H9 (cell line): ENCODE results near the gene SERPINE2. TPM values are rescaled to one million over a fixed set of nuclear protein-coding genes. Genes with fewer than 3 reads are reported as not detected.

Source experiments
- DNase-seq: peaks from one replicate; pipeline ENCODE4 v3.0.0-alpha.2; 2017
- H2AFZ ChIP-seq: one replicate; pipeline ENCODE4 v1.6.1; 2013; ENCODE audit warnings: mild to moderate bottlenecking, low read length, control low read depth, moderate library complexity
- H2AK5ac ChIP-seq: 2 replicates; pipeline ENCODE4 v1.6.1; 2013; ENCODE audit warnings: low read length, control low read depth, mixed read lengths; ENCODE audit not compliant: insufficient read length
- H2BK120ac ChIP-seq: one replicate; pipeline ENCODE4 v1.6.1; 2013; ENCODE audit warnings: low read depth, mild to moderate bottlenecking, low read length, control low read depth, inconsistent platforms; ENCODE audit not compliant: poor library complexity, severe bottlenecking
- H2BK12ac ChIP-seq: 2 replicates; pipeline ENCODE4 v1.6.1; 2013; ENCODE audit warnings: low read length, control low read depth, mixed read lengths, low read depth; ENCODE audit not compliant: insufficient read length
- H2BK15ac ChIP-seq: 2 replicates; pipeline ENCODE4 v1.6.1; 2013; ENCODE audit warnings: low read depth, low read length, control low read depth
- H2BK20ac ChIP-seq: one replicate; pipeline ENCODE4 v1.6.1; 2013; ENCODE audit warnings: low read depth, mild to moderate bottlenecking, low read length, control low read depth, inconsistent platforms; ENCODE audit not compliant: poor library complexity, severe bottlenecking
- H2BK5ac ChIP-seq: 2 replicates; pipeline ENCODE4 v1.6.1; 2013; ENCODE audit warnings: low read length, control low read depth, mixed read lengths; ENCODE audit not compliant: insufficient read length
- H3K14ac ChIP-seq: 2 replicates; pipeline ENCODE4 v1.6.1; 2013; ENCODE audit warnings: low read length, control low read depth; ENCODE audit not compliant: insufficient read depth
- H3K18ac ChIP-seq: 2 replicates; pipeline ENCODE4 v1.6.1; 2013; ENCODE audit warnings: low read depth, mild to moderate bottlenecking, mixed read lengths, low read length, control low read depth; ENCODE audit not compliant: insufficient read length
- H3K23ac ChIP-seq: 2 replicates; pipeline ENCODE4 v1.6.1; 2013; ENCODE audit warnings: low read length, control low read depth, mixed read lengths, low read depth; ENCODE audit not compliant: insufficient read length
- H3K23me2 ChIP-seq: 2 replicates; pipeline ENCODE4 v1.6.1; 2013; ENCODE audit warnings: low read depth, mild to moderate bottlenecking, mixed read lengths, low read length, control low read depth; ENCODE audit not compliant: insufficient read length, poor library complexity, severe bottlenecking
- H3K27ac ChIP-seq: 2 replicates; pipeline ENCODE4 v1.5.1; 2013; ENCODE audit warnings: low read length, control low read depth, mixed read lengths, low read depth; ENCODE audit not compliant: insufficient read length
- H3K27me3 ChIP-seq: 2 replicates; pipeline ENCODE4 v1.6.1; 2013; ENCODE audit warnings: low read length, control low read depth, inconsistent platforms; ENCODE audit not compliant: insufficient read depth
- H3K4ac ChIP-seq: 2 replicates; pipeline ENCODE4 v1.6.1; 2013; ENCODE audit warnings: low read depth, mild to moderate bottlenecking, control low read depth, inconsistent platforms, low read length, moderate library complexity
- H3K4me1 ChIP-seq: 2 replicates; pipeline ENCODE4 v1.6.1; 2013; ENCODE audit warnings: low read length, control low read depth, inconsistent platforms; ENCODE audit not compliant: insufficient read depth
- H3K4me2 ChIP-seq: 2 replicates; pipeline ENCODE4 v1.6.1; 2013; ENCODE audit warnings: low read length, control low read depth, mixed read lengths; ENCODE audit not compliant: insufficient read length, insufficient read depth
- H3K56ac ChIP-seq: 2 replicates; pipeline ENCODE4 v1.6.1; 2013; ENCODE audit warnings: low read depth, mild to moderate bottlenecking, mixed read lengths, low read length, control low read depth; ENCODE audit not compliant: insufficient read length
- H3K79me1 ChIP-seq: 2 replicates; pipeline ENCODE4 v1.6.1; 2013; ENCODE audit warnings: low read depth, mild to moderate bottlenecking, moderate library complexity, low read length, control low read depth, inconsistent platforms; ENCODE audit not compliant: insufficient read depth, poor library complexity, severe bottlenecking
- H3K79me2 ChIP-seq: 2 replicates; pipeline ENCODE4 v1.6.1; 2013; ENCODE audit warnings: low read length, control low read depth, inconsistent platforms; ENCODE audit not compliant: insufficient read depth
- H3K9ac ChIP-seq: 2 replicates; pipeline ENCODE4 v1.6.1; 2013; ENCODE audit warnings: low read length, control low read depth, mixed read lengths; ENCODE audit not compliant: insufficient read length; ENCODE audit errors: extremely low read depth
- H3K9me3 ChIP-seq: one replicate; pipeline ENCODE4 v1.6.1; 2013; ENCODE audit warnings: low read depth, low read length, inconsistent platforms; ENCODE audit not compliant: control insufficient read depth
- H3T11ph ChIP-seq: one replicate; pipeline ENCODE4 v1.6.1; 2013; ENCODE audit warnings: mild to moderate bottlenecking, low read length, control low read depth, inconsistent platforms
- H4K20me1 ChIP-seq: one replicate; pipeline ENCODE4 v1.6.1; 2013; ENCODE audit not compliant: control insufficient read depth, insufficient read length, insufficient read depth
- H4K5ac ChIP-seq: 2 replicates; pipeline ENCODE4 v1.6.1; 2013; ENCODE audit warnings: low read depth, mild to moderate bottlenecking, mixed read lengths, low read length, control low read depth; ENCODE audit not compliant: insufficient read length
- H4K8ac ChIP-seq: replicated peaks from 2 replicates; pipeline ENCODE4 v1.6.1; 2013; ENCODE audit warnings: low read length, control low read depth, mixed read lengths, low read depth; ENCODE audit not compliant: insufficient read length
- H4K91ac ChIP-seq: 2 replicates; pipeline ENCODE4 v1.6.1; 2013; ENCODE audit warnings: low read depth, mild to moderate bottlenecking, moderate library complexity, mixed read lengths, low read length, control low read depth; ENCODE audit not compliant: insufficient read length
- H3K27ac Mint-ChIP-seq, 3 experiments: 2 replicates in 2 of 3; 3 replicates in 1 of 3; pipeline ENCODE4 v1.8.0; 2020 to 2021; ENCODE audit warnings: mixed read lengths in 3 of 3, mild to moderate bottlenecking in 1 of 3, moderate library complexity in 1 of 3
- H3K27me3 Mint-ChIP-seq: 2 replicates; pipeline ENCODE4 v1.8.0; 2021; ENCODE audit warnings: low read depth, mild to moderate bottlenecking, moderate library complexity, mixed read lengths
- H3K36me3 Mint-ChIP-seq, 3 experiments: 2 replicates in 2 of 3; 3 replicates in 1 of 3; pipeline ENCODE4 v1.8.0; 2020 to 2021; ENCODE audit warnings: low read depth in 3 of 3, mixed read lengths in 3 of 3; ENCODE audit not compliant: insufficient read depth in 1 of 3
- H3K4me1 Mint-ChIP-seq, 2 experiments: 2 replicates each; pipeline ENCODE4 v1.8.0; 2020; ENCODE audit warnings: mixed read lengths in 2 of 2
- H3K4me3 Mint-ChIP-seq, 2 experiments: 2 replicates in 1 of 2; 3 replicates in 1 of 2; pipeline ENCODE4 v1.8.0; 2020 to 2021; ENCODE audit warnings: mild to moderate bottlenecking in 2 of 2, mixed read lengths in 2 of 2, moderate library complexity in 1 of 2
- H3K9me3 Mint-ChIP-seq, 2 experiments: 2 replicates in 1 of 2; 3 replicates in 1 of 2; pipeline ENCODE4 v1.8.0; 2020; ENCODE audit warnings: mild to moderate bottlenecking in 2 of 2, mixed read lengths in 2 of 2, moderate library complexity in 1 of 2
- WGBS: extraction: QIAGEN DNeasy Blood & Tissue Kit; methylation state at CpG from one replicate; pipeline ENCODE4 v1.1.7; 2013; ENCODE audit warnings: missing lambda C conversion rate, low lambda C conversion rate, mixed read lengths; ENCODE audit not compliant: insufficient read length; ENCODE audit errors: extremely low coverage; 5-methylcytosine and 5-hydroxymethylcytosine counted together
- total RNA-seq: library from RNA; stranded (reverse); gene quantifications from 2 replicates; pipeline ENCODE4 v1.2.1, GENCODE V29; 2021
- TF ChIP-seq, protein P1 (sequence below): fragments of 200-600 bp; sonication (generic); conservative IDR thresholded peaks from 3 replicates; pipeline ENCODE4 v1.8.0; 2021; ENCODE audit warnings: antibody characterized with exemption, mild to moderate bottlenecking

Gene SERPINE2
- total RNA-seq, 1 experiment from 2014 or later, result 40.0 TPM

DNA sequence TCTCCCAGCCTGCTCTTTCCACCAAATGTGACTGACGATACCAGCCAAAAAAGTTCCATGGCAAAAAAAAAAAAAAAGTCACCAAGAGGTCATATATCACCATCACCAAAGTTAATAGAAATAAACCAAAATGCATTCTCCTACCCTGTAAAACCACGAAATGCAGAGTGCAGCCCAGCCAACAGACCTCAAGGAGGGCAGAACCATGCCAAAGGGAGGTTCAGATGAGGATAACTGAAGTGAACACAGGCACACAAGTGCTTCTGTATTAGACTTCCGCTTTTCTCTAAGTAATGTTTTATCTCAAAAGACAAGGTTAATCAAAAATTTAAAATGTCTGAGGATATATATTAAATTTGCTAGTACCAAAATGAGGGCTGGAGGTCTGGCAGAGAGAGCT is 5.5 kb downstream of the SERPINE2 start:
- no peak overlapping the region for H2AK5ac ChIP-seq

More for the DNA sequence above, 5.5 kb downstream of the SERPINE2 start:
- no peaks in the 10 kb centered on the region; the same call in 1 of the 2 replicates for H3K79me2 ChIP-seq
- H3K9me3 ChIP-seq, result no peaks in the 10 kb centered on the region
- H2BK20ac ChIP-seq, result no peak overlapping the region
- Mint-ChIP-seq H3K4me3 (no peak overlapping the region), H3K27ac (no peak overlapping the region), H3K27me3 (peaks cover 35% of the 10 kb centered on the region), H3K4me1 (peaks cover 40 to 46% of the 10 kb centered on the region in 2 experiments), H3K36me3 (peaks cover 4 to 11% (median 5%) of the 10 kb centered on the region in 3 experiments; a peak in 5 of 7 replicates), H3K9me3 (no peaks in the 10 kb centered on the region)
- H3K27ac ChIP-seq, result no peak overlapping the region
- WGBS, result no CpG with 5 or more reads among the region's 3 CpGs
- no peaks in the 10 kb centered on the region for H3K79me1 ChIP-seq
- H4K91ac ChIP-seq, result no peak overlapping the region
- H3K23me2 ChIP-seq, result peaks cover 5% of the 10 kb centered on the region
- H4K8ac ChIP-seq, result no peak overlapping the region
- H2BK5ac ChIP-seq, result no peak overlapping the region
- H3K4ac ChIP-seq, result no peak overlapping the region
- no peaks in the 10 kb centered on the region for H3K27me3 ChIP-seq
- H2BK120ac ChIP-seq, result no peak overlapping the region
- DNase-seq, result no peak
- no peak overlapping the region for H2AFZ ChIP-seq
- no peak overlapping the region for H3T11ph ChIP-seq
- no peaks in the 10 kb centered on the region for H4K20me1 ChIP-seq
- no peak overlapping the region for H3K9ac ChIP-seq
- no peak overlapping the region for H3K56ac ChIP-seq
- TF ChIP-seq, protein P1, sequence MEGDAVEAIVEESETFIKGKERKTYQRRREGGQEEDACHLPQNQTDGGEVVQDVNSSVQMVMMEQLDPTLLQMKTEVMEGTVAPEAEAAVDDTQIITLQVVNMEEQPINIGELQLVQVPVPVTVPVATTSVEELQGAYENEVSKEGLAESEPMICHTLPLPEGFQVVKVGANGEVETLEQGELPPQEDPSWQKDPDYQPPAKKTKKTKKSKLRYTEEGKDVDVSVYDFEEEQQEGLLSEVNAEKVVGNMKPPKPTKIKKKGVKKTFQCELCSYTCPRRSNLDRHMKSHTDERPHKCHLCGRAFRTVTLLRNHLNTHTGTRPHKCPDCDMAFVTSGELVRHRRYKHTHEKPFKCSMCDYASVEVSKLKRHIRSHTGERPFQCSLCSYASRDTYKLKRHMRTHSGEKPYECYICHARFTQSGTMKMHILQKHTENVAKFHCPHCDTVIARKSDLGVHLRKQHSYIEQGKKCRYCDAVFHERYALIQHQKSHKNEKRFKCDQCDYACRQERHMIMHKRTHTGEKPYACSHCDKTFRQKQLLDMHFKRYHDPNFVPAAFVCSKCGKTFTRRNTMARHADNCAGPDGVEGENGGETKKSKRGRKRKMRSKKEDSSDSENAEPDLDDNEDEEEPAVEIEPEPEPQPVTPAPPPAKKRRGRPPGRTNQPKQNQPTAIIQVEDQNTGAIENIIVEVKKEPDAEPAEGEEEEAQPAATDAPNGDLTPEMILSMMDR, result no peak
- no peak overlapping the region for H3K23ac ChIP-seq
- H4K5ac ChIP-seq, result no peak overlapping the region
- H2BK15ac ChIP-seq, result no peak overlapping the region
- H3K14ac ChIP-seq, result no peak overlapping the region
- H3K4me2 ChIP-seq, result no peak overlapping the region
- no peak overlapping the region for H3K18ac ChIP-seq
- peaks cover 5% of the 10 kb centered on the region; the same call in 1 of the 2 replicates for H3K4me1 ChIP-seq
- H2BK12ac ChIP-seq, result no peak overlapping the region
